ENCODE measurements around the gene ATRNL1.

- TF ChIP-seq, protein P1, sequence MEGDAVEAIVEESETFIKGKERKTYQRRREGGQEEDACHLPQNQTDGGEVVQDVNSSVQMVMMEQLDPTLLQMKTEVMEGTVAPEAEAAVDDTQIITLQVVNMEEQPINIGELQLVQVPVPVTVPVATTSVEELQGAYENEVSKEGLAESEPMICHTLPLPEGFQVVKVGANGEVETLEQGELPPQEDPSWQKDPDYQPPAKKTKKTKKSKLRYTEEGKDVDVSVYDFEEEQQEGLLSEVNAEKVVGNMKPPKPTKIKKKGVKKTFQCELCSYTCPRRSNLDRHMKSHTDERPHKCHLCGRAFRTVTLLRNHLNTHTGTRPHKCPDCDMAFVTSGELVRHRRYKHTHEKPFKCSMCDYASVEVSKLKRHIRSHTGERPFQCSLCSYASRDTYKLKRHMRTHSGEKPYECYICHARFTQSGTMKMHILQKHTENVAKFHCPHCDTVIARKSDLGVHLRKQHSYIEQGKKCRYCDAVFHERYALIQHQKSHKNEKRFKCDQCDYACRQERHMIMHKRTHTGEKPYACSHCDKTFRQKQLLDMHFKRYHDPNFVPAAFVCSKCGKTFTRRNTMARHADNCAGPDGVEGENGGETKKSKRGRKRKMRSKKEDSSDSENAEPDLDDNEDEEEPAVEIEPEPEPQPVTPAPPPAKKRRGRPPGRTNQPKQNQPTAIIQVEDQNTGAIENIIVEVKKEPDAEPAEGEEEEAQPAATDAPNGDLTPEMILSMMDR (IDR thresholded peaks at IDR 0.05; ENCODE audit: low read depth, low read length, poor library complexity, severe bottlenecking), result no peak
- no peak for TF ChIP-seq EZH2phosphoT487 (IDR thresholded peaks at IDR 0.05; ENCODE audit: borderline replicate concordance, low read length)
Measured at GRCh38 chr10:115091161-115091560, 2.0 kb upstream of the ATRNL1 start.

All from DOHH2 (cell line).